Ovary (tissue), 9 donors: Measurements from ENCODE around the gene NES. TPM values are rescaled to one million over a fixed set of nuclear protein-coding genes. Genes with fewer than 3 reads are reported as not detected.

Experiments
- DNase-seq, 5 donors: peaks; one replicate each; pipeline ENCODE4 v3.0.0-alpha.2; 2019 to 2020
- H3K27ac ChIP-seq, 2 donors: fragments of 200-600 bp; one replicate each; pipeline versions ENCODE4 v1.5.1 to v1.8.0; 2019 to 2022
- H3K27me3 ChIP-seq: fragments of 200-600 bp; one replicate; pipeline ENCODE4 v1.8.0; 2022
- H3K36me3 ChIP-seq: fragments of 200-600 bp; sonication (generic); one replicate; pipeline ENCODE4 v1.5.1; 2019
- H3K4me1 ChIP-seq: one replicate; pipeline ENCODE4 v1.8.1; 2013; ENCODE audit warnings: mild to moderate bottlenecking, moderate library complexity; ENCODE audit not compliant: insufficient read depth
- H3K4me3 ChIP-seq: fragments of 200-600 bp; sonication (generic); one replicate; pipeline ENCODE4 v1.5.1; 2017
- H3K9me3 ChIP-seq, 2 donors: fragments of 200-600 bp in 1 of 2; sonication (generic) in 1 of 2; one replicate each; pipeline versions ENCODE4 v1.5.1 to v1.8.1; 2013 to 2019; ENCODE audit warnings: mild to moderate bottlenecking in 1 of 2, moderate library complexity in 1 of 2
- CTCF ChIP-seq, 3 donors: fragments of 450-650 bp in 2 of 3; fragments of 200-600 bp in 1 of 3; IDR thresholded peaks; one replicate each; pipeline versions ENCODE4 v1.5.1 to v1.8.0; 2016 to 2022; ENCODE audit warnings: antibody characterized with exemption in 3 of 3, mild to moderate bottlenecking in 1 of 3
- EP300 ChIP-seq: sonication (generic); formaldehyde crosslinking; IDR thresholded peaks from one replicate; pipeline ENCODE4 v1.6.1; 2017; ENCODE audit warnings: antibody characterized with exemption
- POLR2A ChIP-seq: fragments of 450-650 bp; IDR thresholded peaks from one replicate; pipeline ENCODE4 v1.6.1; 2017; ENCODE audit warnings: antibody characterized with exemption, mild to moderate bottlenecking, moderate library complexity
- WGBS, 3 donors: extraction: QIAGEN DNeasy Blood & Tissue Kit in 1 of 3; methylation state at CpG; one replicate each; pipeline versions ENCODE4 v1.1.5 to v1.1.7; 2013 to 2017; 5-methylcytosine and 5-hydroxymethylcytosine counted together
- intact Hi-C, 4 donors: fragments of 100-400 bp; cut with DNase I; formaldehyde crosslinking; loops; one replicate each; pipeline versions ENCODE4 v1.11.0 to v1.15.1; 2022 to 2023
- polyA plus RNA-seq, 2 donors: library from polyadenylated mRNA; stranded (reverse); fragments of 200-250 nt in 1 of 2; fragments of 350-450 nt in 1 of 2; fragmentation: Illumina TruSeq in 1 of 2; extraction: RNeasy Lipid Tissue Mini Kit (QIAGEN cat#74804) in 1 of 2; gene quantifications; one replicate each; pipeline ENCODE4 v1.2.3, GENCODE V29; 2013 to 2014
- total RNA-seq, 7 donors: library from RNA; depleted of rRNA in 2 of 7; stranded (reverse); fragments of >200 nt in 2 of 7; fragmentation: NEBNext Ultra II Directional in 3 of 7; extraction: Animal tissue kit (Norgen Biotek cat#: 25700) in 3 of 7; gene quantifications; one replicate each; pipeline versions ENCODE4 v1.1.0 to v1.2.4, GENCODE V29; 2016 to 2023
- donor health status: DM: no; HTN: no; CAD: no; lungs with moderate emphysema.
- donor health status: DM: no; HTN: no; CAD: no.
- donor health status: Bipolar disorder and iron deficiency.
- donor health status: DM: yes; HTN: yes; CAD: no.
- donor health status: DM: no; HTN: no; CAD: no.
- donor health status: DM: yes; HTN: yes; CAD: no.

NES gene
- total and polyA plus RNA-seq, 9 donors, result 3.5 to 32.9 (median 11.3) TPM

- DNase-seq, result no peak
- Histone ChIP-seq H3K9me3 (no peaks in the 10 kb centered on the region), H3K4me3 (no peak overlapping the region), H3K36me3 (no peaks in the 10 kb centered on the region), H3K4me1 (peaks cover 9% of the 10 kb centered on the region), H3K27me3 (no peaks in the 10 kb centered on the region), H3K27ac (no peak overlapping the region)
- 49 to 67% (median 61%) methylated on average over 2 of the region's 2 CpGs for WGBS, 3 donors
- TF ChIP-seq EP300 (no peak), CTCF (IDR thresholded peaks at IDR 0.05) (no peak), POLR2A (no peak)
- intact Hi-C loops, result no loop called here
Observed at GRCh38 chr1:156721131-156721530, 43.9 kb upstream of the NES start.

- intact Hi-C loops, result no loop called here
- Histone ChIP-seq H3K27ac (no peak overlapping the region), H3K4me1 (no peaks in the 10 kb centered on the region), H3K36me3 (no peaks in the 10 kb centered on the region), H3K4me3 (no peak overlapping the region), H3K27me3 (no peaks in the 10 kb centered on the region), H3K9me3 (no peaks in the 10 kb centered on the region)
- no peak for TF ChIP-seq POLR2A
- no peak for TF ChIP-seq EP300
- no peak for TF ChIP-seq CTCF (IDR thresholded peaks at IDR 0.05)
- DNase-seq, result no peak
- WGBS, 3 donors, result 89 to 93% (median 90%) methylated on average over 4 of the region's 4 CpGs
Observed at GRCh38 chr1:156717351-156717750, 40.1 kb upstream of the NES start.

GRCh38 chr1:156714830-156715229, 37.6 kb upstream of the NES start:
- DNase-seq, result no peak
- Histone ChIP-seq H3K9me3 (no peaks in the 10 kb centered on the region), H3K27me3 (no peaks in the 10 kb centered on the region), H3K36me3 (no peaks in the 10 kb centered on the region), H3K4me1 (no peaks in the 10 kb centered on the region), H3K4me3 (no peak overlapping the region), H3K27ac (no peak overlapping the region)
- 57 to 59% (median 59%) methylated on average over 3 of the region's 3 CpGs for WGBS, 3 donors
- TF ChIP-seq EP300 (no peak), CTCF (IDR thresholded peaks at IDR 0.05) (no peak), POLR2A (no peak)
- intact Hi-C loops, result no loop called here

- H3K4me3 ChIP-seq, result no peak overlapping the region
- peaks cover 2% of the 10 kb centered on the region for H3K4me1 ChIP-seq
- 22 to 43% (median 33%) methylated on average over 3 of the region's 3 CpGs for WGBS, 3 donors
- no peaks in the 10 kb centered on the region for H3K36me3 ChIP-seq
- H3K27me3 ChIP-seq, result no peaks in the 10 kb centered on the region
- no peak for TF ChIP-seq POLR2A
- no peak for TF ChIP-seq EP300
- TF ChIP-seq CTCF (IDR thresholded peaks at IDR 0.05), result no peak
- no peak for DNase-seq
- H3K27ac ChIP-seq, result no peak overlapping the region
- no peaks in the 10 kb centered on the region for H3K9me3 ChIP-seq
- intact Hi-C loops, result no loop called here
Observed at GRCh38 chr1:156712626-156713025, 35.4 kb upstream of the NES start.
